Activated CD8-positive, alpha-beta memory T cell treated with anti-CD3 and anti-CD28 coated beads for 48 hours (primary cell): Measurements from ENCODE around the gene PDE4A.
"Not testable (repeated sequence)": the region's sequence is repeated elsewhere in the genome, so short reads cannot be mapped to it uniquely, and the experiment has no call there.

Experiments
- DNase-seq, 3 experiments: peaks; one replicate each; pipeline ENCODE4 v3.0.0-alpha.2; 2020; ENCODE audit warnings: low read depth in 2 of 3, low spot score in 2 of 3

PDE4A gene

DNA sequence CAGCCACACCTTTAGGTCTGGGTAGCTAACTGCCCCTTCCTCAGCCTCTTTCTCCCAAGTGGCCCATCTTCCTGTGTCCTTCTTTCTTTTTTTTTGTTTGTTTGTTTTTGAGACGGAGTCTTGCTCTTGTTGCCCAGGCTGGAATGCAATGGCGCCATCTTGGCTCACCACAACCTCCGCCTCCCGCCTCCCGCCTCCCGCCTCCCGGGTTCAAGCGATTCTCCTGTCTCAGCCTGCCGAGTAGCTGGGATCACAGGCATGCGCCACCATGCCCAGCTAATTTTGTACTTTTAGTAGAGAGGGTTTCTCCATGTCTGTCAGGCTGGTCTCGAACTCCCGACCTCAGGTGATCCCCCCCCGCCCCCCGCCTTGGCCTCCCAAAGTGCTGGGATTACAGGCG lies 41.7 kb downstream of the PDE4A start:
- DNase-seq = not testable (repeated sequence)

DNA sequence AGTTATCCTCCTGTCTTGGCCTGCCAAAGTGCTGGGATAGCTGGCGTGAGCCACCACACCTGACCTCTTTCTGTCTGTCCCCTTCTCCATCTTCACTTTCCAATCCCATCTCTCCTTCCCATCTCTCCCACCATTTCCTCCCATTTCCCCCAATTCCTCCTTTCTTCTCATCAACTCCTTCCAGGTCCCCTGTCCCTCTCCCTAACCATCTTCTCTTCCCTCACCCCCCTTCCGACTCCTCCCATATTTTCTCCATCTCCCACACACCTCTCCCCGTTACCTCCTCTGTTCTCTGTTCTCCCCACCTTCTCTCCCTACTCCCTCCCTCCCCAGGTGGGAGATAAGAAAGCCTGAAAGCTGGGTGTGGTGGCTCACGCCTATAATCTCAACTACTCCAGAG lies 42.2 kb downstream of the PDE4A start:
- DNase-seq = no peak

DNA sequence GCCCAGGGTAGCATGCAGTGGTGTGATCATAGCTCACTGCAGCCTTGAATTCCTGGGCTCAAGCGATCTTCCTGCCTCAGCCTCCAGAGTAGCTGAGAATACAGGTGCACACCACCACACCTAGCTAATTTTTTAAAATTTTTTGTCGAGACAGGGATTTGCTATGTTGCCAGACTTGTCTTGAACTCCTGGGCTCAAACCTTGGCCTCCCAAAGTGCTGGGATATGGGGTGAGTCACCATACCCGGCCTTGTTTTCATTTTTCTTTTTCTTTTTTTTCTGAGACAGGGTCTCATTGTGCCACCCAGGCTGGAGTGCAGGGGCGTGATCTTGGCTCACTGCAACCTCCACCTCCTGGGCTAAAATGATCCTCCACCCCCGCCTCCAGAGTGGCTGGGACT lies 44.1 kb downstream of the PDE4A start:
- DNase-seq = no peak

DNA sequence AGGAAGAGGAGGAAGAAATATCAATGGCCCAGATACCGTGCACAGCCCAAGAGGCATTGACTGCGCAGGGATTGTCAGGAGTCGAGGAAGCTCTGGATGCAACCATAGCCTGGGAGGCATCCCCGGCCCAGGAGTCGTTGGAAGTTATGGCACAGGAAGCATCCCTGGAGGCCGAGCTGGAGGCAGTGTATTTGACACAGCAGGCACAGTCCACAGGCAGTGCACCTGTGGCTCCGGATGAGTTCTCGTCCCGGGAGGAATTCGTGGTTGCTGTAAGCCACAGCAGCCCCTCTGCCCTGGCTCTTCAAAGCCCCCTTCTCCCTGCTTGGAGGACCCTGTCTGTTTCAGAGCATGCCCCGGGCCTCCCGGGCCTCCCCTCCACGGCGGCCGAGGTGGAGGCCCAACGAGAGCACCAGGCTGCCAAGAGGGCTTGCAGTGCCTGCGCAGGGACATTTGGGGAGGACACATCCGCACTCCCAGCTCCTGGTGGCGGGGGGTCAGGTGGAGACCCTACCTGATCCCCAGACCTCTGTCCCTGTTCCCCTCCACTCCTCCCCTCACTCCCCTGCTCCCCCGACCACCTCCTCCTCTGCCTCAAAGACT lies 46.9 kb downstream of the PDE4A start:
- no peak for DNase-seq

DNA sequence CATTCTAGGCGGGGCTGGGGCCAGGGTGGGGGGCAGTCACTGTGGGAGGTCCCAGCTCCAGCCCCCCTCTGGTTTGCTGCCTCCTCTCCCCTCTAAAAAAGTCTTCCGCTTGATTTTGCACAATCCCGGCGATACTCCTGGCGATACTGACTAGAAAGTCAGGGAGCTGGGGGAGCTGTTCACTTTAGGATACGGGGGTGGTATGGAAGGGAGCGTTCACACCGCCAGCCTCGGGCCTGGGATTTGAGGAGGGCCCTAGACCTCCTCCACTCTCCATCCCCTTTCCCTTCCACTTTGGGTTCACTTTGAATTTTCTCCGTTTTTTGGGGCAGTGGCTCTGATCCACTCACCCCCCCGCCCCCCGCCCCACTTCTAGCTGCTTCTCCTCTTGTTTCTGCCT lies 47.8 kb downstream of the PDE4A start:
- DNase-seq = no peak

DNA sequence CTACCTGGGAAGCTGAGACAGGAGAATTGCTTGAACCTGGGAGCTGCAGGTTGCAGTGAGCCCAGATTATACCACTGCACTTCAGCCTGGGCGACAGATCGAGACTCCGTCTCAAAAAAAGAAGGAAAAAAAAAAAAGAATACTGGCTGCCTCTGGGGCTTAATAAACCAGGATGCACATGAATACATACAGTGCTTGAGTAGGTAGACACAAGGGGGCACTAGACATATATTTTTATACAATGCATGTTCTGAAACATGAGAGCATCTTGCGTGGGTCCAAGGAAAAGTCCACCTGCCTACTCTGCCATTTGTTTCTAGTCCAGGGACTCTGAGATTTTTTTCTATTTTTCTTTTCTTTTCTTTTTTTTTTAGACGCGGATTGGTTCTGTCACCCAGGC lies 51.6 kb downstream of the PDE4A start:
- no peak for DNase-seq

DNA sequence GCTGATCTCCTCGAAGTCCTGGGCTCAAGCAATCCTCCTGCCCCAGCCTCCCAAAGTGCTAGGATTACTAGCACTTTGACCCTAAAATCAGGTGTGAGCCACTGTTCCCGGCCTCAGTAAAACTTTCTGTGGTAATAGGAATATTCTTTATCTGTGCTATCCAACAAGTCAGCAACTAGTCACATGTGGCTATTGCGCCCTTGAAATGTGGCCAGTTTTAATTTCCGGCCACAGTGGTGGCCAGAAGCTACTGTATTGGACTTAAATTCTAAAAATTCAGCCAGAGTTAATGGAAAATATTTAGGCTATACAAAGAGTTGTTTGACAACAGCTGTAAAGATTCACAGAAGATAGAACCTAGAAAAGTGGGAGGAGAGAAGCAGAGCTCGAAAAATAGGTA lies 52.9 kb downstream of the PDE4A start:
- no peak for DNase-seq

DNA sequence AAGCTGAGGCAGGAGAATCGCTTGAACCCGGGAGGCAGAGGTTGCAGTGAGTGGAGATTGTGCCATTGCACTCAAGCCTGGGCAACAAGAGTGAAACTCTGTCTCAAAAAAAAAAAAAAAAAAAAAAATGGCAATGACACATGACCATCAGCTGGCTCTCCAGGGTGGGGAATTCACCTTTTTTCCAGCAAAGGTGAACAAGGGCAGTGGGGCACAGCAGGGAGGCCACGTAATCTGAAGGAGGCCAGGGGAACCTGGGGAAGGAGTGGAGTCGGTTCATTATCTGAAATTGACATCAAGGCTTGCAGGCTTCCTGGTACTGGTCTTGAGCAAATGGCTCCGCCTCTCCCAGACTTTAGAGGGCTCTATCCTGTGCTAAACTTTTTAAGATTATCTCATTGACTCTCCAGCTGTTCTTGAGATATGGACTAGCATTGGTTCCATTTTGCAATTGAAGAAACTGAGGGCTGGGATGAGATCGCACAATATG lies 54.7 kb downstream of the PDE4A start:
- no peak for DNase-seq

DNA sequence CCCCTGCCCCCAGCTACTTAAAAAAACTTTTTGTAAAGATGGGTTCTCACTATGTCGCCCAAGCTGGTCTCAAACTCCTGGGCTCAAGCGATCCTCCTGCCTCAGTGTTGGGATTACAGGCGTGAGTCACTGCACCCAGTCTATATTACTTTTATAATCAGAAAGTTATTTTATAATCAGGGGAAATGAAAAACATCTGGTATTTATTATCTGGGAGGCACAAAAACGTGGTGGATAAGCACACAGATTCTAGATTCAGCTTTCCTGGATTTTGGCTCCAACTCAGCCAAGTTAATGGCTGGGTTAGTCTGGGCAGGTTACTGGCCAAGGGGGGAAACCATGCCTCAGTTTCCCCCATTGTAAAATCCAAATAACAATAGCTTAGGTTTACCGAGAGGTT lies 58.1 kb downstream of the PDE4A start:
- DNase-seq = no peak

DNA sequence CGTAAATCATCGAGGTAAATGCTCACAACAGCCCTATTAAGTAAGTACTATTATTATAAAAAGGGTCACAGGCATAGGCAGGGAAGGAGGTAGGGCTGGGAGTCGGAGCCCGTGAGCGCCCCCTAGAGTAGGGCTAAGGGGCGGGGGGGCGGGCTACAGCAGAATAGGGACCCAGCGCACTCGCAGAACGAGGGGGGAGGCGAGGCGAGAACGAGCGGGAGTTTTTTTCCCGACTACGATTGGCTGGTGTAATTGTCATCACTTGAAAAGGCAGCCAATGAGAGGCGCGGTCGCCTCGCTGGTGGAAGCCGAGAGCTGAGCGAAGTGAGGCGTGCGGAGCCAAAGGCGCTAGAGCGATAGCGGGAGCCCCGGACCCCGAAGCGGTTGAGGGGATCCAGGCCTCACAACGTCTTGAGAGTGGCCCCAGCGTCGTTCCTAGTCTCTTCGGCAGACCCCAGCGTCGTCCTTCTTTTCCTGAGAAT lies 58.6 kb downstream of the PDE4A start:
- peak; percentile 64 to 77 (median 76) for DNase-seq

DNA sequence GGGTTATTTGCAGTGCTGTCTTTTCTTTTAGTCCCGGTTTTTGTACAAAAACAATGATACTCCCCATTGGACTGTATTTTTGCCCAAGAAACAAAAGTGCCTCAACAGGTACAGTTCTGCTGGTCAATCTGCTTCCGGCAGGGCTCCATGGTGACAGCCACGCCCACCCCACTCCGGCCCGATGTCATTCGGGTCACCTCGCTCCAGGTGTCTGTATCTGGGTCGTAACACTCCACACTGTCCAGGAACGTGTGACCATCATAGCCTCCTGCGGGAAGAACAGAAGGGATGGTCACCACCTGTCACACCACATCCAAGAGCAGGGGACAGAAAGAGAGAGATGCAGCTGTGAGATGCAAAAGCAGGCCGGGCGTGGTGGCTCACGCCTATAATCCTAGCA lies 66.2 kb downstream of the PDE4A start:
- no peak for DNase-seq

DNA sequence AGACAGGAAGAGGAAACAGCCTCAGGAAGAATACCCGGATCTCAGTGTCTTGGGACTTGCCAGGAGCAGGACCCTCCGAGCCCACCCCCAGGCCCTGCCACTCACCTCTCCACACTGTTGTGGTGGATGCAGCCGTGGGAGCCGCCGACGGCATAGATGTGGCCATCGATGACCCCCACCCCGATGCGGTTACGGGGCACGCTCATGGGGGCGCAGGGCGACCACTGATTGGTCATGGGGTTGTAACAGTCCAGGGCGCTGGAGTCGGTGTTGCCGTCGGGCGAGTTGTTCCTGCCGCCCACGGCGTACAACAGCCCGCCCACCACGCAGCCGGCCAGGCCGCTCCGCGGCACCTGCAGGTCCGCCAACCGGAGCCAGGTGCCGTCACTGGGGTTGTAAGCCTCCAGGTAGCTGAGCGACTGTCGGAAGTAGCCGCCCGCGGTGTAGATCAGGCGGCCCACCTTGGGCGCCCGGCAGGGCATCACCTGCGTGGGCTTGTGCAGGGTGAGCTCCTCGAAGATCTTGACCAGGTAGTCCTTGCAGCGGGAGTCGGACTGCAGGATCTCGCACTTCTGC lies 71.2 kb downstream of the PDE4A start:
- no peak for DNase-seq

DNA sequence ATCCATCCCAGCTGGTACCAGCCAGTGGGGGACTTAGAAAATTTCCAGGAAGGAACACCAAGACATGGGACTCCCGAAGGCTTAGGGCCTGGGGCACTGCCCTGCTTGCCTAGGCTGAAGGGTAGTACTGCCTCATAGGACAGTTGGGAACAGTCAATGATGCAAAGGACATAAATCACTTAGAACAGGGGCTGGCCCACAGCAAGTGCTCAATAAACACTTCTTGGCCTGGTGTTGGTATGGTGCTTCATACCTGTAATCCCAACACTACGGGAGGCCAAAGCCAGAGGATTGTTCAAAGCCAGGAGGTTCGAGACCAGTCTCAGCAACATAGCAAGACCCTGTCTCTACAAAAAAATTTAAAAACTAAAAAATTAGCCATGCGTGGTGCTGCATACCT lies 77.0 kb downstream of the PDE4A start:
- DNase-seq = no peak

DNA sequence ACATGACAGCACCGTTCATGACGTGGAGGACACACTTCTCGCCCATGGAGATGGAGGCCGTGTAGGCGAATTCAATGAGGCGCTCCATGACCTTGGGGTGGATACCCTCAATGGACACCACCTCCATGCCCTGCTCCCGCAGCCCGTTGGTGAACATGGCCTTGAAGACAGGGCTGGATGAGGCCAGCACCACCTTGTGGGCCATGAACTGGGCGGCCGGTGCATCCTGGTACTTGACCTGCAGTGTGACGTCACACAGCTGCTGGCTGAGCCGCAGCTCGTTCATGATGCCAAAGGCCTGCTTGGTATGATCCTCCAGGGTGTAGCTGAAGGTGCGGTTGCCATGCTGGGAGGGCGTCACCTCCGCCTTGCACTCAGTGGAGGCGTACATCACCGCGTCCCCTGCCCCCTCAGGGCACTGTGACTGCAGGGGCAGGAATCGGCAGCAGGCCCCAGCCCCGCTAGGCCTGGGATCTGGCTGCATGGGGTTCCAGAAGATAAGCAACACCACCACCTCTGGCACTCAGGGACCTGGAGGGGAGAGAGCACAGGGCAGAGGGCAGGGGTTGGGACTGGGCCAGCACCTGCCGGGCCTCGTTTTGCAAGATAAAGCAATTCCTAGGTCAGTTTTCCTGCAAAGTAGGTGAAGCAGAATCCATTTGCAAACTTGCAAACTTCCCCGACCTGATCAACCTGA lies 79.4 kb downstream of the PDE4A start:
- no peak for DNase-seq

DNA sequence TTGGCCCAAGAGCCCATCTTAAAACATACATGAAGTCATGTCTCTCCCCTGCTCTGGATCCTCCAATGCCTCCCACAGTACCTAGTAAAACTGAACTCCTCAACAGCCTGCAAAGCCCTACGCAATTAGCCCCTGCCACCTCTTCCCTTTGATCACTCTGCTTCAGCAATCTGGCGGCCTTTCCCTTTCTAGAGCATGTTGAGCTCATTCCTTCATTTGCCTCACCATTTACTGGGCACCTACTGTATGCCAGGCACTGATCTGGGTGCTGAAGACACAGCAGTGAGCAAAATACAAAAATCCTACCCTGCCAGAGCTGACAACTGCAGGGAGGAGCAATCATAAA lies 79.9 kb downstream of the PDE4A start:
- no peak for DNase-seq

DNA sequence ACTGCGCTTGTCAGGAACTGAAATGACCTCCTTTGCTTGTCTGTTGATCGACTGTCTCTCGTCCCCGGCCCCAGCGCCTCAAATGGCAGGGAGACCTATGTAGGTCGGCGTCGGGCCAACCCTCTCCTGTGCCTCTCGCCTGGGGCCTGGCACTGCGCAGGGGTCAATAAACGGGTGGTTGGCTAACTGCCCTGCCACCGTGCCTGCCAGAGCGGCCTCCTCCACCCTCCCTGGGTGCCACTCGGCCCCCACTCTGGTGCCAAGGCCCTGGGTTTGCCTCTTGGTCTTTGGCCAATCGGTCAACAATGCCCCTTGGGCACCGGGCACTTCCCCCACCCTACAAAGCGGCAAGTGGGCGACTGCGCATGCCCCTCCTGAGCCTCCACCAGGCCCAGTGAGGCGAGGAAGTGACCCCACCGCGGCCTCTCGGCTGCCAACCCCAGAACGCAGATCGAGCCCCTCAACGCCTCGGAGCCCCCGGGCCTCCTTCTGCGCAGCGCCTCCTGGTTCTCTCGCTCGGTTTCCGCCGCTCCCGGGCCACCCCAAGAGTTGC lies 81.7 kb downstream of the PDE4A start:
- peak in 2 of 3 experiments; percentile 23 to 27 for DNase-seq

DNA sequence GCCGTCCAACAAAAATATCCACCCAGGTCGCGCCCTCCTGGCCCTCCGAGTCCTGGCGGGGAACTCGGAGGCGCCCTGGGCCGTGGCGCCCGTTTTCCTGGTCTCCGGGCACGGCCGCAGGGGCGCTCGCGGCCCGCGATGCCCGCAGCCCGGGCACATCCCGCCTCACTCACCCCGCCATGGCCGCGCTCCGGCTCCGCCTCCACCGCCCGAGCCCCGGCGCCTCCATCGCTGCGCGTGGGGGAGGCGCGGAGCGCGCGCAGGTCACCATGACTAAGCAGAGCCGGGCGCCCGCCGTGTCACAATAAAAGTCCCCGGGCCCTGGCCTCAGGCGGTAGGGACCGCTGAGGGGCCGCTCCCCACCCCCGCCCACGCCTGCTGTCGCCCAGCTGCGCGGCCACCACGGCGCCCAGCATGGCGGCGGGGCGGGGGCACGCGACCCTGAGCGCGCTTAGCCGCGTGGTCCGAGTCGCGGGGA lies 82.2 kb downstream of the PDE4A start:
- peak; percentile 80 to 88 (median 85) for DNase-seq

DNA sequence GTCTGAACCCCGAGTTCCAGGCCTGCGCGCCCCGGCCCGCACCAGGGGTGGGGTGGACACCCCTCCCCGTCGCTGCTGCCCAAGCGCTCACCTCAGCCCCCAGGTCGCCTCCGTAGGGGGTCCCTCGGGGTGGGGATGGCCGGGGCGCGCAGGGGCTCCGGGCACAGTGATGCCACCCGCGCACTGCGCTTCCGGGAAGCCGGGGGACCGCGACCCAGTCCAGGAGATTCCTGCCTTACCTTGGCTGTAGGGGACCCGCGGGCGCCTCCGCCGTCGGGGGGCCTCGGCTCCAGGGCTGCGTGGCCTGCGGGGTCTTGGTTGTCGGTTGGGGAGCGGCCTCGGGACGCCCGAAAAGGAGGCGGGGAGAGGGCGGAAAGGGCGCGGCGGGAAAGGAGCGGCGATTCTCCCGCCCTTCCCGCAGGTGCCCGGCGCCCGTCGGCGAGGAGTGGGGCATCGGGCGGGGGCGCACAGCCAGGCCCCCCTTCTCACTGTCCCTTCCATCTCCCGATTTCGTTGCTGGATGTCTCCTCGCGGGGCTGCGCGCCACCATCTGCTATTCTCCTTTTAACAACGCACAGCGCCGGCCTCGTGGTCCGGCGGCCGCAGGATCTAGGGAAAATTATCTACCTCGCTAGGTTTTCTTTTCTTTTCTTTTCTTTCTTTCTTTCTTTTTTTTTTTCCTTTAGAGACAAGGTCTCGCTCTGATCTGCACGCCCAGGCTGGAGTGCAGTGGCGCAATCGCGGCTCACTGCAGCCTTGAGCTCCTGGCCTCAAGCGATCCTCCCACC lies 82.9 kb downstream of the PDE4A start, which contains the start of gene KEAP1:
Gene KEAP1, minus strand, starts transcription at position 355 of the 788 bp plus-strand sequence. CDS start 3,323 bp downstream, outside the sequence.
- DNase-seq = no peak

DNA sequence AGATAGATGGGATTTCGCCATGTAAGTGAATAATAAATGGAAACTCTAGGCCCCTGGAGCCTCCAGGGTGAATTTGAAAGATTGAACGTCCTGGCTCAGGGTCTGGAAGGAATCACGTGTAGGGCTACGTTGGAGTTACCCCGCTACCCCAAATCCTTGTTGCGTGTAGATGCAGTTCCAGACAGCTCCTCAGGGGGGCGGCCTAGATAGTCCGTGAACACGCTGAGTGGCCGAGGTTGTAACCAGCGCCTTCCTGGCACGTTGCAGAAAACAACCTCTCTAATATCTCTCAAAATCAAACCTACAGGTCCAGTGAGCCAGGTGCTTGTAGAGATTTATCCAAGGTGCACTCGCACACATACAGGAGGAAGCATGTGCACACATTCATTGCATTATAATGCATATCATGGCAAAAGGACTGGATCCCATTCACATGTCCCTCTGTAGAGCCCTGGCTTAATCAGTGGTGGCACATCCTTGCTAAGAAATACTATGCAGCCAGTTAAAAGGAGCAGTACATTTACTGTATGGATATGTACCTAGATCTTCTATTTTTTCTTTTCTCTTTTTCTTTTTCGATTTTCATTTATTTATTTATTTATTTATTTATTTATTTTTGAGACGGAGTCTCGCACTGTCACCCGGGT lies 85.4 kb downstream of the PDE4A start:
- DNase-seq = peak; percentile 56 to 88 (median 81)

DNA sequence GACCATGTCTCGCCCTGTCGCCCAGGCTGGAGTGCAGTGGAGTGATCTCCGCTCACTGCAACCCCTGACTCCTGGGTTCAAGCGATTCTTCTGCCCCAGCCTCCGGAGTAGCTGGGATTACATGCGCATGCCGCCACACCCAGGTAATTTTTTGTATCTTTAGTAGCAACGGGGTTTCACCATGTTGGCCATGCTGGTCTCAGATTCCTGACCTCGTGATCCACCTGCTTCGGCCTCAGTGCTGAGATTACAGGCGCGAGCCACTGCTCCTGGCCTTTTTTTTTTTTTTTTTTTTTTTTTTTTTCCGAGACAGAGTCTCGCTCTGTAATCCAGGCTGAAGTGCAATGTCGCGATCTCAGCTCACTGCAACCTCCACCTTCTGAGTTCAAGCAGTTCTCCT lies 87.7 kb downstream of the PDE4A start:
- no peak for DNase-seq

DNA sequence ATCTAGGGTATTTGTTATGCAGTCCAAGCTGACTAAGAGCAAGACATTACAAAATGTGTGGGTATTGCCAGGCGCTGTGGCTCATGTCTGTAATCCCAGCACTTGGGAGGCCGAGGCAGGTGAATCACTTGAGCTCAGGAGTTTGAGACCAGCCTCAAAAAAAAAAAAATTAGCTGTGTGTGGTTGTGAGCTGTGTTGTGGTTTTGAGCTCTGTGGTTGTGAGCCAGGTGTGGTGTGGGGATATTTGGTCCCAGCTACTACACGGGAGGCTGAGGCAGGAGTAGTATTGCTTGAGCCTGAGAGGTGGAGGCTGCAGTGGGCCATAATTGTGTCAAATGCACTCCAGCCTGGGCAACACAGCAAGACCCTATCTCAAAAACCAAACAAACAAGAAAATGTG lies 88.4 kb downstream of the PDE4A start:
- no peak for DNase-seq
